Progenitor cell of endocrine pancreas (in vitro differentiated cells): ENCODE results near the gene TM7SF2. TPM values are rescaled to one million over a fixed set of nuclear protein-coding genes. Genes with fewer than 3 reads are reported as not detected.

Source experiments
- DNase-seq: peaks from one replicate; pipeline ENCODE4 v3.0.0; 2021; ENCODE audit warnings: low spot score; ENCODE audit not compliant: unreplicated experiment
- H3K27ac Mint-ChIP-seq: 2 replicates; pipeline ENCODE4 v1.8.0; 2021; ENCODE audit warnings: mild to moderate bottlenecking, moderate library complexity, mixed read lengths
- H3K27me3 Mint-ChIP-seq: 2 replicates; pipeline ENCODE4 v1.8.0; 2021; ENCODE audit warnings: mixed read lengths
- H3K36me3 Mint-ChIP-seq: 2 replicates; pipeline ENCODE4 v1.8.0; 2022; ENCODE audit warnings: mixed read lengths; ENCODE audit not compliant: insufficient read depth
- H3K4me1 Mint-ChIP-seq: 2 replicates; pipeline ENCODE4 v1.8.0; 2021; ENCODE audit warnings: low read depth, mixed read lengths
- H3K4me3 Mint-ChIP-seq: 2 replicates; pipeline ENCODE4 v1.8.0; 2021; ENCODE audit warnings: low read depth, mild to moderate bottlenecking, moderate library complexity, mixed read lengths
- H3K9me3 Mint-ChIP-seq: 2 replicates; pipeline ENCODE4 v1.8.0; 2021; ENCODE audit warnings: low read depth, mixed read lengths
- CTCF ChIP-seq: fragments of 200-600 bp; sonication (generic); IDR thresholded peaks from one replicate; pipeline ENCODE4 v1.5.0; 2021; ENCODE audit warnings: antibody characterized with exemption, mild to moderate bottlenecking; ENCODE audit not compliant: unreplicated experiment
- total RNA-seq: library from RNA; stranded (reverse); gene quantifications from 2 replicates; pipeline ENCODE4 v1.2.1, GENCODE V29; 2021

TM7SF2 gene
- total RNA-seq, 1 donor from 2014 or later = 124 TPM

GRCh38 chr11:65119670-65119995 is 8.0 kb downstream of the TM7SF2 start:
- peaks cover 16% of the 10 kb centered on the region for H3K36me3 Mint-ChIP-seq

GRCh38 chr11:65120831-65121230 is 9.2 kb downstream of the TM7SF2 start:
- Mint-ChIP-seq H3K36me3 (peaks cover 16% of the 10 kb centered on the region), H3K27me3 (no peaks in the 10 kb centered on the region), H3K9me3 (no peaks in the 10 kb centered on the region), H3K4me1 (peaks cover 14% of the 10 kb centered on the region), H3K4me3 (peak overlapping the region; percentile 100), H3K27ac (peak overlapping the region; percentile 98)
- DNase-seq = no peak
- TF ChIP-seq CTCF = no peak

More at GRCh38 chr11:65119670-65119995, 8.0 kb downstream of the TM7SF2 start:
- Mint-ChIP-seq H3K9me3 (no peaks in the 10 kb centered on the region), H3K27ac (no peak overlapping the region), H3K27me3 (no peaks in the 10 kb centered on the region), H3K4me1 (peaks cover 14% of the 10 kb centered on the region), H3K4me3 (peak overlapping the region; percentile 42)
- TF ChIP-seq CTCF = no peak
- no peak for DNase-seq

GRCh38 chr11:65121447-65121864 is 9.8 kb downstream of the TM7SF2 start:
- H3K9me3 Mint-ChIP-seq = no peaks in the 10 kb centered on the region
- H3K4me3 Mint-ChIP-seq = peak overlapping the region; percentile 100
- peaks cover 16% of the 10 kb centered on the region for H3K36me3 Mint-ChIP-seq
- H3K4me1 Mint-ChIP-seq = peaks cover 14% of the 10 kb centered on the region
- no peak for TF ChIP-seq CTCF
- H3K27ac Mint-ChIP-seq = peak overlapping the region; percentile 98
- DNase-seq = no peak
- no peaks in the 10 kb centered on the region for H3K27me3 Mint-ChIP-seq

- no peaks in the 10 kb centered on the region for H3K27me3 Mint-ChIP-seq
- H3K4me3 Mint-ChIP-seq = peak within 1 kb of the TSS; percentile 100
- H3K4me1 Mint-ChIP-seq = peaks cover 14% of the 10 kb centered on the region
- peaks cover 16% of the 10 kb centered on the region for H3K36me3 Mint-ChIP-seq
- peak; percentile 93 for DNase-seq
- TF ChIP-seq CTCF = no peak
- H3K9me3 Mint-ChIP-seq = no peaks in the 10 kb centered on the region
- peak within 1 kb of the TSS; percentile 98 for H3K27ac Mint-ChIP-seq
Observed at GRCh38 chr11:65121865-65122696, 10.4 kb downstream of the TM7SF2 start, which contains the start of the genes FAU and MRPL49. Gene FAU, minus strand, starts transcription at chr11:65122134. Its CDS starts 321 bp downstream, at chr11:65121813. Gene MRPL49, plus strand, starts transcription at chr11:65122321. Its CDS starts 26 bp downstream, at chr11:65122347.

GRCh38 chr11:65124480-65125196 is 13.0 kb downstream of the TM7SF2 start:
- Mint-ChIP-seq H3K4me3 (peak overlapping the region; percentile 22), H3K27ac (no peak overlapping the region), H3K36me3 (peaks cover 5% of the 10 kb centered on the region), H3K27me3 (no peaks in the 10 kb centered on the region), H3K4me1 (peaks cover 12% of the 10 kb centered on the region), H3K9me3 (no peaks in the 10 kb centered on the region)
- TF ChIP-seq CTCF = no peak
- DNase-seq = no peak
